Measurements from ENCODE around the gene DNAJC12.

DNAJC12 gene

DNA sequence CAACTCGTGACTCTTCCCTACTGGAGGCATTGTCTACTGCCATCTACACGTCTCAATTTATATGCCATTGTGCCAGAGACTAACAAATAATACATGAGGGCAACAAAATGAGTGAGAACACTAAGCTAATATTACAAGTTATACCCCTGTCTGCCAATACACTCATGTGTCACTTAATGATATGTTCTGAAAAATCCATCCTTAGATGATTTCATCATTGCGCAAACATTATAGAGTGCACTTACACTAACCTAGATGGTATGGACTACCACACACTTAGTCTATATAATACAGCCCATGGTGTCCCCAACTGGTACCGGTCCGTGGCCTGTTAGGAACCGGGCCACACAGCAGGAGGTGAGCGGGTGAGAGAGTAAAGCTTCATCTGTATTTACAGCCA is 77.7 kb downstream of the DNAJC12 start:
- TF ChIP-seq, protein P1, sequence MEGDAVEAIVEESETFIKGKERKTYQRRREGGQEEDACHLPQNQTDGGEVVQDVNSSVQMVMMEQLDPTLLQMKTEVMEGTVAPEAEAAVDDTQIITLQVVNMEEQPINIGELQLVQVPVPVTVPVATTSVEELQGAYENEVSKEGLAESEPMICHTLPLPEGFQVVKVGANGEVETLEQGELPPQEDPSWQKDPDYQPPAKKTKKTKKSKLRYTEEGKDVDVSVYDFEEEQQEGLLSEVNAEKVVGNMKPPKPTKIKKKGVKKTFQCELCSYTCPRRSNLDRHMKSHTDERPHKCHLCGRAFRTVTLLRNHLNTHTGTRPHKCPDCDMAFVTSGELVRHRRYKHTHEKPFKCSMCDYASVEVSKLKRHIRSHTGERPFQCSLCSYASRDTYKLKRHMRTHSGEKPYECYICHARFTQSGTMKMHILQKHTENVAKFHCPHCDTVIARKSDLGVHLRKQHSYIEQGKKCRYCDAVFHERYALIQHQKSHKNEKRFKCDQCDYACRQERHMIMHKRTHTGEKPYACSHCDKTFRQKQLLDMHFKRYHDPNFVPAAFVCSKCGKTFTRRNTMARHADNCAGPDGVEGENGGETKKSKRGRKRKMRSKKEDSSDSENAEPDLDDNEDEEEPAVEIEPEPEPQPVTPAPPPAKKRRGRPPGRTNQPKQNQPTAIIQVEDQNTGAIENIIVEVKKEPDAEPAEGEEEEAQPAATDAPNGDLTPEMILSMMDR (IDR thresholded peaks at IDR 0.05; ENCODE audit: low read depth, low read length): no peak
- no peak for DNase-seq (ENCODE audit: extremely low read depth, low read depth)
